Embryonic facial prominence (tissue), 1 donor: ENCODE measurements around the gene ATMIN.

Source experiments
- DNase-seq: peaks from one replicate; pipeline ENCODE4 v3.0.0-alpha.2; 2016; ENCODE audit errors: extremely low spot score

ATMIN gene

GRCh38 chr16:81035398-81035974 is at the start of gene ATMIN:
ATMIN (plus strand) TSS chr16:81035842; CDS start chr16:81035871, 29 bp downstream.
- peak; percentile 68 for DNase-seq

- DNase-seq, result no peak
Observed at GRCh38 chr16:80986557-80986956, 49.1 kb upstream of the ATMIN start.

- no peak for DNase-seq
Observed at GRCh38 chr16:80988756-80989155, 46.9 kb upstream of the ATMIN start.

GRCh38 chr16:80989801-80990200 is 45.8 kb upstream of the ATMIN start:
- no peak for DNase-seq

GRCh38 chr16:80990577-80990976 is 45.1 kb upstream of the ATMIN start:
- no peak for DNase-seq

GRCh38 chr16:80990978-80991377 is 44.7 kb upstream of the ATMIN start:
- no peak for DNase-seq

- DNase-seq, result no peak
Observed at GRCh38 chr16:80991792-80992430, 43.7 kb upstream of the ATMIN start.

GRCh38 chr16:80992676-80993293 is 42.9 kb upstream of the ATMIN start:
- DNase-seq, result no peak

- DNase-seq, result no peak
Observed at GRCh38 chr16:80993307-80993706, 42.3 kb upstream of the ATMIN start.

- DNase-seq, result no peak
Observed at GRCh38 chr16:80993834-80994233, 41.8 kb upstream of the ATMIN start.

GRCh38 chr16:80994451-80994850 is 41.2 kb upstream of the ATMIN start:
- DNase-seq, result no peak

- no peak for DNase-seq
Observed at GRCh38 chr16:80996688-80997138, 38.9 kb upstream of the ATMIN start.

GRCh38 chr16:80997139-80997798 is 38.4 kb upstream of the ATMIN start:
- DNase-seq, result no peak

- DNase-seq, result no peak
Observed at GRCh38 chr16:80997964-80998620, 37.5 kb upstream of the ATMIN start.

- DNase-seq, result no peak
Observed at GRCh38 chr16:81000873-81001272, 34.8 kb upstream of the ATMIN start.

GRCh38 chr16:81001330-81001729 is 34.3 kb upstream of the ATMIN start:
- no peak for DNase-seq

- DNase-seq, result no peak
Observed at GRCh38 chr16:81003064-81003463, 32.6 kb upstream of the ATMIN start.

- no peak for DNase-seq
Observed at GRCh38 chr16:81003610-81004460, 31.8 kb upstream of the ATMIN start.

GRCh38 chr16:81004646-81005353 is 30.8 kb upstream of the ATMIN start:
- DNase-seq, result peak; percentile 43

GRCh38 chr16:81005610-81006161 is 30.0 kb upstream of the ATMIN start:
- no peak for DNase-seq
